GM11168 (cell line): Measurements from ENCODE around the gene CSF2RB.

Source experiments
- in situ Hi-C: fragments of 300-500 bp; cut with MboI; formaldehyde crosslinking; loops from one replicate; pipeline ENCODE4 v1.12.0; 2022; ENCODE audit warnings: low sequenced_read_pairs; ENCODE audit not compliant: unreplicated experiment

Gene CSF2RB

DNA sequence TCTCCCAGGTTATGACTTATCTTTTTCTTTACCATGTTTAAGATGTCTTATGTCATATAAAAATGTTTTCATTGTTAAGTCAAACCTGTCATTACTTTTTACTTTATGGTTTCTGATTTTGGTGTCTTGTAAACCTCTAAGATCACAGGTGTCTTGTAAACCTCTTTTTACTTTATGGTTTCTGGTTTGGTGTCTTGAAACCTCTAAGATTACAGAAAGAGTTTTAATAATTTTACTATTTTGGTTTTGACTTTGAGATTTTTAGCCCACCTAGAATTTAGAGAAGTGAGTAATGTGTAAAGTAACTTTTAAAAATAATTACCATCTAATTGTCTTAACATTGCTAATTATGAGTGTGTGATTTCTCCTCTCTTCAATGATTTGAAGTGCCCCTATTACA, 2.6 kb downstream of the CSF2RB start:
- in situ Hi-C loops, result no loop called here

DNA sequence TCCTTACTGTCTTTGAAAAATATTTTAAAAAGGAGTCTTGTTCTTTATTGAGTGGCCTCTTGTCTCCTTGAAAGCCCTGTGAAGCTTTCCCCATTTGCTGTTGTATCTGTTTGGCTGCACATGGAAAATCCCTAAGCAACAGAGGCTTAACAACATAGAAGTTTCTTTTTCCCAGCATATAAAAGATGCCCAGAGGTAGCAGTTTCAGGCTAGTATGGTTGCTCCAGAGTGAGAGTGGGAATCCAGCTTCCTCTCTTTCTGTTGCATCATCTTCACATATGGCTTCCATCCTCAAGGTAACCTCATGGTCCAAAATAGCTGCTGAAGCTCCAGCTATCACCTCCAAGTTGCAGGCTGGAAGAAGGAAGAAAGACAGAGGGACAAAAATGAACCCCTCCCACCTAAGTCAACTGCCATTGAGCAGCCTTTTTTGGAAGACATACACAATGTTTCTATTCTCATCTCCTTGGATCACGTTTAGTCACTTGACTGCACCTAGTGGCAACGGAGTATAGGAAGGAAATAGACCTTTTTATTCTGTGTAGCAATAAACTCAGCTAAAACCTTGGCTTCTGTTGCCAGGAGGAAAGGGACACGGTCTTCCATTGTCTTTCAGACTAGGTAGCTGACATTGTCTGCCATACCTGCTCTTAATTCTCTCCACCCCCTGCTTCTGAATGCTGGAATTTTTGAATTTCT, 5.3 kb downstream of the CSF2RB start:
- in situ Hi-C loops, result no loop called here

DNA sequence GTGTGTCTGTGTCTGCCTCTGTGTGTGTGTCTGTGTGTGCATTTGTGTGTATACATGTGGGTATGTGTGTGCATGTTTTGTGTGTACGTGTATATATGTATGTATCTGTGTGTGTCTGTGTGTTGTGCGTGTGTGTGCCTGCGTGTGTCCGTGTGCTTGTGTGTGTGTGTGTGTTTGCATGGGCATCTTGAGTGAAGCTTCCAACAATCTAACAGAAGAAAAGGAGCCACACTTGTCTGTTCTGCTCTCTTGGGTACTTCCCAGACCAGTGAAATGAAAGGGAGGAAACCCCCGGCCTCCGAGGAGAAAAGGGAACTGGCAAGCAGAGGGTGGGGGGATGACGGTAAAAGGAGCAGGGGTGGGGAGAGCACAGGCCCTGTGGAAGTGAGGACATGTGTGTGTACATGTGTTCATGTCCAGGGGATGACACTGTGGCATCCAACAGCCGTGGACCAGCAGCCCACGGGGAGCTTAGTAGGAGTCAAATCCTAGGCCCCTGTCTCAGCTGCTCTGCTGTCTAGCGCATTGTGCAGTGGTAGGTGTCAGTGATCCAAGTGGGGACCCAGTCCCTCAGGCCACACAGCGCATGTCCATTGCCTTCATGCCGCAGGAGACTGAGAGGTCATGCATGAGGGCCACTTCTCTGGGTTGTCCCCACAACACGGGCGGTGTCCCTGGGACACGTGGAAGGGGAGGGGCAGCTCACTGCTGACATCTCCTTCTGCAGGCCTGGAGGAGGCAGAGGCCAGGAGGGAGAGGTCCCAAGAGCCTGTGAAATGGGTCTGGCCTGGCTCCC, 8.1 kb downstream of the CSF2RB start:
- in situ Hi-C loops, result no loop called here

DNA sequence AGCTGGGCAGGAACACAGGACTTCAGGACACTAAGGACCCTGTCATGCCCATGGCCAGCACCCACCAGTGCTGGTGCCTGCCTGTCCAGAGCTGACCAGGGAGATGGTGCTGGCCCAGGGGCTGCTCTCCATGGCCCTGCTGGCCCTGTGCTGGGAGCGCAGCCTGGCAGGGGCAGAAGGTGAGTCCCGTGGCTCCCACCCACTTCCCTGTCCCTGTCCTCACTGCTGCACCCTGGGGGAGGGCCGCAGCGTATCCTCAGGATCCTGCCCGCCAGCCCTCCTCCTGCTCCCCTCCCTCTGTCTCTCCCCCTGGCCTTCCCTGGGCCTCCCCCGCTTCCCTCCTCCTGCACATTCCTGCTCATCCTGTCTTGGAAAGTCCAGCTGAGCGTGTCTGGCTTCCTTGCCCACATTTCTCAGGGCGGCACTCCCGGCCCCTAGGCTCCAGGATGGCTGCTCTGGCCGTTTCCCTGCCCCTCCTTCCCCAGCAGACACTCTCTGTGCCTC, 8.7 kb downstream of the CSF2RB start:
- in situ Hi-C loops, result no loop called here

DNA sequence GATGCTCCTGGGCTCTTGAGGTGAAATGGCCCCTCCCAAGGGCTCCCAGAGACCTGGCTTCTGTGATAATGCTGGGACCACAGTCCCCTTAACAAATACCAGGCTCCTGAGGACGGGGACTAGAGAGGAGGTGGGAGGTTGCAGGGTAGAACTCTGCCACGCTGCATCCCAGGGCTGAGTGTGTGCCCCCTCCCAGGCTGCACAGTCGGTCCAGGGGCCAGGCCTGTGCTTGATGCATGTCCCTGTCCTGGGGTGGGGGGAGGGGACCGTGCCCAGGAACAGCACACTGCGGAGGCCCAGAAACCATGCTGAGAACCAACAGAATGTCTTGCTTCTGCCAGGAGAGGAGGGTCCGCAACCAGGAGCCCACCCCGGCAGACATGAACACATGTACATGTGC, 9.3 kb downstream of the CSF2RB start:
- in situ Hi-C loops, result no loop called here

DNA sequence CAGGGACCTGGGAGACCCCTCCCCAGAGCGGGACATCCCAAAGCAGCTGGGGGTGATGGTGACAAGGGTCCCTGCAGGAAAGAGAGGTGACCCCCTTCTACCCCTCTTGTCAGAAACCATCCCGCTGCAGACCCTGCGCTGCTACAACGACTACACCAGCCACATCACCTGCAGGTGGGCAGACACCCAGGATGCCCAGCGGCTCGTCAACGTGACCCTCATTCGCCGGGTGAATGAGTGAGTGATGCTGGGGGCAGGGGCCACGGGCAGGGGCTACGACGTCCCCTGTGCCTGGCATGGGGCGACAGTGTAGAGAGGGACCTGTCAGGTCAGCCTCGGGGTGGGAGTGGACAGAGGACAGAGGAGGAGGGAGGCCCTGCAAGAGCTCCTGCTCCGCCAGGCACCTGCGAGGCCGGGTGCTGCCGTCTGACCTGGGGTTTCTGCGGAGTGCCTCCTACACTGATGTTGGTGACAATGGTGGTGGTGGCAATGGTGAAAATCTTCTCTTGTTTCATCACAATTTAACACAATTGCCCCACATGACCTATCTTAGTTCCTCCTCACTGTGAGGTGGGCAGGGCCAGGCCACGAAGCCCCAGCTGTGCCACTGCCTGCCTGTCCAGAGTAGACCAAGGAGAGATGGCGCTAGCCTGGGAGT, 9.8 kb downstream of the CSF2RB start:
- in situ Hi-C loops, result no loop called here

DNA sequence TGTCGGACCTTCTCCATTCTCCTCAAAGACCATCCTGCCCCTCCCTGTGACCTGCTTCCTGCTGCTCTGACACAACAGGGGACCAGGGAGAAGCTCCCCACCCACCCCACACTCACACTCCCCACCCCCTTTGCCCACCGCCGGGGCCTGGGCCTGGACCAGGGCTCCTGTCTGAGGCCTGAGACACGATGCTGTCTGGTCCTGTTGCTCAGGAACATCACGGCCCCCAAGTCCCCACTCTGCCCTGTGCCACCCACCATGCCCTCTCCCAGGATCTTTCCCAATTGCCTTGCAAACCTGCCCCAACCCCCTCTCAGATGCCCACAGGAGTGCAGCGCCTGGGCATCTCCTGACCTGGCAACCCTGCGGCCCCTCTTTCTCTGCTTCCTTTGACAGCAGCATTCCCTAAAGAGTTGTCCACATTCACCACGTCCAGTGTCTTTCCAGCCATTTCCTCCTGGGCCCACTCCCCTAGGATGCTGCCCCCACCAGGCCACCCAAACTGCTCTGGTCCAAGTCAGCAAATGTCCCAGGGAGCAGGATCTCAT, 10.8 kb downstream of the CSF2RB start:
- in situ Hi-C loops, result no loop called here

DNA sequence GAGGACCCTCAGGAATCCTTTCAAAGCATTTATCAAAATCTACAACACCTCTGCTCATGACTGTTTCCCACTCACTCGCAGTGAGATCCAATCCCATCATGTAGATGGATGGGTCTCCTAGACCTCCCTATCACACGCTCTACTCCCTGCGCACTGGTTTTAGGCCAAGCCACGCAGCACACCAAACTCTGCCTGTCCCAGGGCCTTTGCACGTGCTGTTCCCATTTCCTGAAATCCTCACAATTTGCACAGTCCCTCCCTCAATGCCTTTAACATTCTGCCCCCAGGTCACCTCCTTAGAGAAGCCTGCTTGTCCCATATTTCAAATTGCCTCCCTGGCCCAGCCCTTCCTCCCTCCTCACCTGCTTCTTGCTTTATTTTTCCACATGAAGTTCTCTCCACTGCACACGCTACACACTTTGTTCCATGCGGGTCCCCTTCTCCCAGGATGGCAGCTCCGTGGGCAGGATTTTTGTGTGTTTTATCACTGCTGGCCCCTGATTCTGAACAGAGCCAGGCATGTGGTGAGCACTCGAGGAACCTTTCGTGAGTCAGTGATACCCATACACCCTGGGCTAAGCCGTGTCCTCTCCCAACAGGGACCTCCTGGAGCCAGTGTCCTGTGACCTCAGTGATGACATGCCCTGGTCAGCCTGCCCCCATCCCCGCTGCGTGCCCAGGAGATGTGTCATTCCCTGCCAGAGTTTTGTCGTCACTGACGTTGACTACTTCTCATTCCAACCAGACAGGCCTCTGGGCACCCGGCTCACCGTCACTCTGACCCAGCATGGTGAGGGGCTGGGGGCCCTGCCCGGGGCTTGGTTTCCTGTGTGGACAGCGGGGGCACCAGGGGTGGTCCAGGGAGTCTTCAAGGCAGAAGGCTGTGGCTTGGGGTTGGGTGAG, 12.2 kb downstream of the CSF2RB start:
- in situ Hi-C loops, result no loop called here

DNA sequence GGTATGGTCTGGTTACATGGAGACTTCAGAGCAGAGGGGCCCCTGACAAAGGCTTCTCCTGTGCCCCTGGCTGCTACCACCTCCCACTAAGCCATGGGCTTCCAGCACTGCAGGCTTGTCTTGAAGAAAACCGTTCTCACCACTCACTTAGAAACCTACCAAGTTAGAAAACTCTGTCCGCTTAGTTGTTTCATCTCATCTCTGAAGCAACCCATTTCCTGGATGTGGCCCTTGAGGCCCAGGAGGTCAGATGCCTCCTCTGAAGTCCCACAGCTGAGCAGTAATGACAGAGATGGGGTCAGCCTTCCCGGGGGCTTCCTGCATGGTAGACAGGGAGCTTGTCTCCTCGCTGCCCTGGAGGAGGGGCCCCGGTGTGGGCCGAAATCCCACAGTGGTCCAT, 12.9 kb downstream of the CSF2RB start:
- in situ Hi-C loops, result no loop called here

DNA sequence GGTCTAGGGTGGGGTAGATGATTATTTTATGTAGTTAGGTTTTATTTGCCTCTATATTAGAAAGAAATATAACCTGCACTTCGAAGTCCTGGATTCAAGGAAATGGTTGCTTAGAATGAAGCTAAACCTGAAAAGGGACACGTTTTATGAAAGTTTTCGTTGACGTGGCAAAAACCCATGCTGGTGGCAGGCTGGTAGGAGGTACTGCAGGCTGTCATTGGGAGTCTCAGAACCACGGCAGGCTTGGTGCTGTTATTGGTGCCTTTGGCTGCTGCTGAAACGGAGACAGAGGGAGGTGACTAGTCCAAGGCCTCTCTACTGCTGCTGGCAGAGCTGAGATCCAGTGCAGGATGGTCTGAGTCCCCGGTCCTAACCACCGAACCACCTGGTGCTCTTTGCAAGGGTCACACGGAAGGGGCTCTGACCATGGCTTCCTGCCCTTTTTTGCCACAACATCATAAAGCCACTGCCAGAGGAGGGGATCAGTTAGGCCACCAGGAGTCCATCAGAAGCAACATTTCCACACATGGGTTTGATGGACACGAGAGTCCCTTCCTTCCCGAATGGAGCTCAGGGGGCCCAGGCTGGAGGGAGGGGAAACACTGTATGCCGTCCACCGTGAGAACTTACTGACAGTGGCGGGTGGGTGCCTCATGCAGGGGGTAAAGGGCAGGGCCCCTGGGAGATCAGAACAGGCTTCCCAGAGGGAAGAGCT, 13.4 kb downstream of the CSF2RB start:
- in situ Hi-C loops, result no loop called here

DNA sequence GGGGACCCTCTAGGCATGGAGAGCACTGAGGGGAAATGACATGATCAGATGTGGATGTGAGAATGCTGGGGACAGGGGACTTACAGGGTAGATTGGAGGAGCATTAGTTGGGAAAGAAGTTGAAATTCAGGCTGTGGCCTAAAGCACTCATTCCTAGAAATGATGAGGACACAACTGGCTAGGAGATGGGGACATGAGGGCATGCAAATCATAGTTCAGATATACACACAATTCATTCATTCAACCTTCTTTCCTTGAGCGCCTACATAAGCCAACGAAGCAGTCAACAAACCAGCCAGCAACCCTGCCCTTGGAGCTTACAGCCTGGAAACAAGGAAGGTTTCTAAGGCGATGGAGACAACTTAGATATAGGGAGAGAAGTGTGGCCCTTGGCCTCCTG, 14.2 kb downstream of the CSF2RB start:
- in situ Hi-C loops, result no loop called here

DNA sequence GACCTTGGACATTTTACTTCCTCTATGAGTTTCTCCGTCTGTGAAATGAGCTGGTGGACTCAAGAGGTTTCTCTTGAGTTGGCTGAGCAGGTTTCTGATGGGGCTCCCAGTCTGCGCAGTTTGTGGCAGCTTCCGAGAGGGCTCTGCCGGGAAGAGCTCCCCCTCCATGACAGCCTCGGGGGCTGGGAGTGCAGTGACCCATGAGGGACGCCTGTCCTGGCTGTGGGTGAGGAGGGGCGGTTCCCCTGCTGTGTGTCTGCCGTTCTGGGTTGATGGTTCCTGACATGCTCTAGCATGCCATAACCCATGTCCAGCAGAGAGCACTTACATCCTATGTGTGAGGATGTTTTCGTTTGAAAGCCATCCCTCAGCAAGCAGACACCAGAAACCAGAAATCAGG, 14.8 kb downstream of the CSF2RB start:
- in situ Hi-C loops, result no loop called here

DNA sequence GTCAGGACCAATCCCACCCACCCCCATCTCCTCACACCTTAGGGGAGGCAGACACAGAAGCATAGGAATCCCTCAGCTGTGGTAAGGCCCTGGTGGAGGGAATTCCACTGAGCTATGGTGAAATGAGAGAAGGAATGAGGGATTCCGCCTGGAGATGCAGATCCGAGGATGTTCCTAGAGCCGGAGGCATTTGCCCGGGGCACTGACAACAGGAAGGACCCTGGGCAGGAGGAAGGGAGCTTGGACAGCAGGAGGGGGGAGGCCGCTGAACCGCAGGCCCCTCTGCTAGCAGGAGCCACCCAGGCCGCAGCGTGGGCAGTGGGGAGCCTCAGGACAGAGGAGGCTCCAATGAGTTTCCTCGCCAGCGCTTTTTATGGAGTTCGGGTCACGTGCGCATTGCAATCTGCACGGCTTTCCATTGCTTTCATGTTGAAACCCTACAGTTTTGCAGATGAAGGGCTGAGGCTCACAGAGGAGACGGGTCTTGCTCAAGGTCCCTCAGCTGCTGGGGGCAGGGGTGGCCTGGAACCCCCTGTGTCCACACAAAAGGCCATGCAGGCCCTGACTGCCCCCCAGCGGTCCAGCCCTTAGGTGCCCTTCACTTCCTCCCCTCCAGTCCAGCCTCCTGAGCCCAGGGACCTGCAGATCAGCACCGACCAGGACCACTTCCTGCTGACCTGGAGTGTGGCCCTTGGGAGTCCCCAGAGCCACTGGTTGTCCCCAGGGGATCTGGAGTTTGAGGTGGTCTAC, 15.5 kb downstream of the CSF2RB start:
- in situ Hi-C loops, result no loop called here

DNA sequence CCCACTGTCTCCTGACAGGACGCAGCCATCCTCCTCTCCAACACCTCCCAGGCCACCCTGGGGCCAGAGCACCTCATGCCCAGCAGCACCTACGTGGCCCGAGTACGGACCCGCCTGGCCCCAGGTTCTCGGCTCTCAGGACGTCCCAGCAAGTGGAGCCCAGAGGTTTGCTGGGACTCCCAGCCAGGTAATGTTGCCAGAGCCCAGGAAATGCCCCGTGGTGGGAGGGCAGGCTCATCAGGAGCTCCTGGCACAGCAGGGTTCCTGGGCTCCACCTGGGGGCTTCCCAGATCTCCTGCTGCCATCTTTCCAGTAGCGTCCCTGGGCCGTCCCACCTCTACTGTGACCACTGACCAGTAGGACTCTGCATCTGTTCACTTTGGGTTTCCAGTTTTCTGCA, 16.2 kb downstream of the CSF2RB start:
- in situ Hi-C loops, result no loop called here

DNA sequence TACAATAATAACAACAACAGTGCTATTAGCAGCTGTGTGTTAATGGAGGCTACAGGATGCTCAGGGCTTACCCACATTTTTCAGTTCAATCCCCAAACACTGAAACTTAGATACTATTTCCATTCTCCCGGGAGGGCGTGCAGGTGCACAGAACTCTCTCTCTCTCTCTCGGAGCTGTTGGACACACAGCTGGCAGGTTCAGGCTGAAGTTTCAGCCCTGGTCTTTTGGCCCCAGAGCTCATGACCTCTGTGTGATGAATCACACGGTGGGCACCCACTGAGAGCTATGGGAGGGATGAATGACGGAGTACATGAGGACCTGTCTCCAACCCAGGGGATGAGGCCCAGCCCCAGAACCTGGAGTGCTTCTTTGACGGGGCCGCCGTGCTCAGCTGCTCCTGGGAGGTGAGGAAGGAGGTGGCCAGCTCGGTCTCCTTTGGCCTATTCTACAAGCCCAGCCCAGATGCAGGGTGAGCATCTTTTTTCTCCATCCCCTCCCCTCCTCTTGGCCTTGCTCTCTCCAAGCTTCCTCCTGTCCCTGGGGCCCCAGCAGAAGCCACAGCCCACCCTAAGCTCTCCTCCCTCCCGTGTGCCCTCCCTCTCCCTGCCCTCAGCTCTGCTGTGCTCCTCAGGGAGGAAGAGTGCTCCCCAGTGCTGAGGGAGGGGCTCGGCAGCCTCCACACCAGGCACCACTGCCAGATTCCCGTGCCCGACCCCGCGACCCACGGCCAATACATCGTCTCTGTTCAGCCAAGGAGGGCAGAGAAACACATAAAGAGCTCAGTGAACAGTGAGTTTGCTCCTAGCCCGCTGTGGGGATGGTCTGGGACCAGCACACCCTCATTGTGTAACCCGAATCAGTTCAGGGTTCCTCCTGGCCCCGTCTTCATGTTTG, 16.9 kb downstream of the CSF2RB start:
- in situ Hi-C loops, result no loop called here

DNA sequence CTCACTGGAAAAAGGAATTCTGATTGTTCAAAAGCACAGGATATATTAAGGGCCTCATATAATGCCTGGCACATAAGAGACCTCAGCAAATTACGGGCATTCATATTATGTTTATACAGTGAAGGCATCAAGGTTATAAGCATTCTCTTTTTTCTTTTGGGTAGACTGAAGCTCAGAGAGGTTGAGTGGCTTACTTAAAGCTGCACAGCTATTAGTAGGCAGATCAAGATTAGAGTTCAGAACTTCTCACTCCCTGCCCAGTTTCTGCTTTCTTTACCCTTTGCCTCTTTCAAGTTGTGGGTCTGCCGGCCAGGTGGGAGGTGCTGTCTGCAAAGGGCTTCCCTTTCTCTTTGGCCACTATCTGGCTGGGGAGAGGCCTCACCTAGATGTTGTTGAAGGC, 18.0 kb downstream of the CSF2RB start:
- in situ Hi-C loops, result no loop called here

DNA sequence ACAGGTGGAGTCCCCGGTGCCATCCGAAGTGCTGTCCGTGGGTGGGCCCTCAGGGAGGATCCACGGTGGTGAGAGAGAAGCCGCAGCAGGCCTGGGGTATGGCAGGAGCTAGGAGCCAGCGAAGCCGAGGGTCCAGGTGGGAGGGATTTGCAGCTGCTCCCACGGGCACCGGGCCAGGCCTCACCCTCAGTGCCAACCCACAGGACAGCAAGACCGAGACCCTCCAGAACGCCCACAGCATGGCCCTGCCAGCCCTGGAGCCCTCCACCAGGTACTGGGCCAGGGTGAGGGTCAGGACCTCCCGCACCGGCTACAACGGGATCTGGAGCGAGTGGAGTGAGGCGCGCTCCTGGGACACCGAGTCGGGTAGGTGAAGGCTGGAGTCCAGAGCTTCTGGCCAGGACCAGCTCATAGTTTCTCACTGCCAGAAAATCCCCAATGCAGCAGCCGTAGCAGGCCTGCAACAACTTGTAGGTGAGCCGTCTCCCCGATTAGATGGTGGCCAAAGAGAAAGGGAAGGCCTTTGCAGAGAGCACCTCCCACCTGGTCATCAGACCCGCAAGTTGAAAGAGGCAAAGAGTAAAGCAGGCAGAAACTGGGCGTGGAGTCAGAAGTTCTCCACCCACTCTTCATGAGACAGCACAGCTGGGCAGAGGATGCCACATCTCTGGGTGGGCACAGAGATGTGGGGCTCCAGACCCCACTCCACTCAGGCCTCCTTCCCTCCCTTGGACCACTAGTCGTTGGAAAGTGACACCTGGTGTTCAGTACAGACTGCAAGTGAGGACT, 20.4 kb downstream of the CSF2RB start:
- in situ Hi-C loops, result no loop called here
